Neural progenitor cell (in vitro differentiated cells): ENCODE results near the gene ARL6IP6. TPM values are rescaled to one million over a fixed set of nuclear protein-coding genes. Genes with fewer than 3 reads are reported as not detected.

ENCODE experiments used
- DNase-seq: peaks from one replicate; pipeline ENCODE4 v3.0.0-alpha.2; 2016; ENCODE audit warnings: low spot score
- H2AFZ ChIP-seq: fragments of 200-600 bp; sonication (generic); replicated peaks from 2 replicates; pipeline ENCODE4 v1.6.1; 2016; ENCODE audit warnings: antibody characterized with exemption
- H3F3A ChIP-seq: fragments of 200-600 bp; sonication (generic); 2 replicates; pipeline ENCODE4 v1.6.1; 2016; ENCODE audit warnings: antibody characterized with exemption, low read depth
- H3K27ac ChIP-seq: fragments of 200-600 bp; sonication (generic); 2 replicates; pipeline ENCODE4 v1.5.1; 2016; ENCODE audit warnings: mild to moderate bottlenecking
- H3K27me3 ChIP-seq: fragments of 200-600 bp; sonication (generic); 2 replicates; pipeline ENCODE4 v1.6.1; 2016; ENCODE audit warnings: mild to moderate bottlenecking, moderate library complexity
- H3K36me3 ChIP-seq: fragments of 200-600 bp; sonication (generic); 2 replicates; pipeline ENCODE4 v1.5.1; 2016
- H3K4me1 ChIP-seq: fragments of 200-600 bp; sonication (generic); 2 replicates; pipeline ENCODE4 v1.6.1; 2016; ENCODE audit warnings: mixed run types
- H3K4me2 ChIP-seq: fragments of 200-600 bp; sonication (generic); 2 replicates; pipeline ENCODE4 v1.6.1; 2016
- H3K4me3 ChIP-seq: fragments of 200-600 bp; sonication (generic); 2 replicates; pipeline ENCODE4 v1.5.1; 2016
- H3K79me2 ChIP-seq: fragments of 200-600 bp; sonication (generic); 2 replicates; pipeline ENCODE4 v1.6.1; 2016; ENCODE audit warnings: low read depth
- H3K9ac ChIP-seq: fragments of 200-600 bp; sonication (generic); 2 replicates; pipeline ENCODE4 v1.6.1; 2016
- H3K9me3 ChIP-seq: fragments of 200-600 bp; sonication (generic); 2 replicates; pipeline ENCODE4 v1.5.1; 2016; ENCODE audit warnings: low read depth
- H4K20me1 ChIP-seq: fragments of 200-600 bp; sonication (generic); 2 replicates; pipeline ENCODE4 v1.6.1; 2016; ENCODE audit warnings: low read depth
- H3K27ac Mint-ChIP-seq: 3 replicates; pipeline ENCODE4 v1.8.0; 2021; ENCODE audit warnings: mixed read lengths
- H3K27me3 Mint-ChIP-seq: 2 replicates; pipeline ENCODE4 v1.8.0; 2022; ENCODE audit warnings: low read depth, mild to moderate bottlenecking, inconsistent platforms, moderate library complexity, mixed read lengths; ENCODE audit not compliant: insufficient read depth
- H3K36me3 Mint-ChIP-seq: 3 replicates; pipeline ENCODE4 v1.8.0; 2021; ENCODE audit warnings: mixed read lengths
- H3K4me1 Mint-ChIP-seq: 3 replicates; pipeline ENCODE4 v1.8.0; 2021; ENCODE audit warnings: mixed read lengths
- H3K4me3 Mint-ChIP-seq: 3 replicates; pipeline ENCODE4 v1.8.0; 2021; ENCODE audit warnings: mild to moderate bottlenecking, moderate library complexity, mixed read lengths
- H3K9me3 Mint-ChIP-seq: 3 replicates; pipeline ENCODE4 v1.8.0; 2020; ENCODE audit warnings: mixed read lengths
- EZH2 ChIP-seq: fragments of 200-600 bp; sonication (generic); IDR thresholded peaks from 2 replicates; pipeline ENCODE4 v1.6.1; 2017; ENCODE audit warnings: antibody characterized with exemption, mild to moderate bottlenecking, moderate library complexity
- EZH2phosphoT487 ChIP-seq: fragments of 200-600 bp; sonication (generic); IDR thresholded peaks from 2 replicates; pipeline ENCODE4 v1.6.1; 2017; ENCODE audit warnings: antibody characterized with exemption
- total RNA-seq: library from RNA; depleted of rRNA; stranded (reverse); fragments of >200 nt; gene quantifications from 2 replicates; pipeline ENCODE4 v1.2.3, GENCODE V29; 2015; ENCODE audit warnings: low replicate concordance
- TF ChIP-seq, protein P1 (sequence below): fragments of 200-600 bp; sonication (generic); IDR thresholded peaks from 2 replicates; pipeline ENCODE4 v1.5.1; 2017; ENCODE audit warnings: antibody characterized with exemption, mild to moderate bottlenecking

The ARL6IP6 gene
- total RNA-seq, 1 donor from 2014 or later = 104 TPM

DNA sequence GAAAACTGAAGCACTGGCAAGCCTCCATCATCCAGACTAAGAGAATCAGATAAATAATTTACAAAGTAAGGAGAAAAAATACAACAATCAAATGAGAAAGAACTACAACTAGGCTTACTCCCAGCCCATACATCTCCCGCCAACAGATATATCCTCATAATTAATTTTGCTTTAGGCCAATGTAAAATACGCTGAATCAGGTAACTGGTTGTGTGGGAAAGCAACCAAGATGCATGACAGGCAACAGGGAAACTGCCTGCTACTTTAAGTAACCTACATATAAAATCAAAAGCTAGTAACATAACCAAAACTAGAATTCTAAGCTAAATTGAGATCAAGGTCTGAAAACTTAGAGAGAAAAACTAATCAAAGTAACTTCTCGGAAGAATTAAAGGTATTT lies 22.7 kb upstream of the ARL6IP6 start:
- H3K4me3 ChIP-seq = no peak overlapping the region
- H3K4me1 ChIP-seq = no peaks in the 10 kb centered on the region
- H3K79me2 ChIP-seq = peaks cover 90% of the 10 kb centered on the region
- no peaks in the 10 kb centered on the region for H3K4me1 Mint-ChIP-seq
- H3K9ac ChIP-seq = no peak overlapping the region
- H3K27ac Mint-ChIP-seq = no peak overlapping the region
- no peak for DNase-seq
- H3K27ac ChIP-seq = no peak overlapping the region
- H3F3A ChIP-seq = no peaks in the 10 kb centered on the region
- H3K9me3 ChIP-seq = no peaks in the 10 kb centered on the region
- peaks cover 36% of the 10 kb centered on the region for H4K20me1 ChIP-seq
- peaks cover 35% of the 10 kb centered on the region for H3K36me3 Mint-ChIP-seq
- no peak for TF ChIP-seq EZH2phosphoT487
- TF ChIP-seq, protein P1, sequence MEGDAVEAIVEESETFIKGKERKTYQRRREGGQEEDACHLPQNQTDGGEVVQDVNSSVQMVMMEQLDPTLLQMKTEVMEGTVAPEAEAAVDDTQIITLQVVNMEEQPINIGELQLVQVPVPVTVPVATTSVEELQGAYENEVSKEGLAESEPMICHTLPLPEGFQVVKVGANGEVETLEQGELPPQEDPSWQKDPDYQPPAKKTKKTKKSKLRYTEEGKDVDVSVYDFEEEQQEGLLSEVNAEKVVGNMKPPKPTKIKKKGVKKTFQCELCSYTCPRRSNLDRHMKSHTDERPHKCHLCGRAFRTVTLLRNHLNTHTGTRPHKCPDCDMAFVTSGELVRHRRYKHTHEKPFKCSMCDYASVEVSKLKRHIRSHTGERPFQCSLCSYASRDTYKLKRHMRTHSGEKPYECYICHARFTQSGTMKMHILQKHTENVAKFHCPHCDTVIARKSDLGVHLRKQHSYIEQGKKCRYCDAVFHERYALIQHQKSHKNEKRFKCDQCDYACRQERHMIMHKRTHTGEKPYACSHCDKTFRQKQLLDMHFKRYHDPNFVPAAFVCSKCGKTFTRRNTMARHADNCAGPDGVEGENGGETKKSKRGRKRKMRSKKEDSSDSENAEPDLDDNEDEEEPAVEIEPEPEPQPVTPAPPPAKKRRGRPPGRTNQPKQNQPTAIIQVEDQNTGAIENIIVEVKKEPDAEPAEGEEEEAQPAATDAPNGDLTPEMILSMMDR = no peak
- peaks cover 3% of the 10 kb centered on the region for H3K36me3 ChIP-seq
- H2AFZ ChIP-seq = no peak overlapping the region
- H3K27me3 ChIP-seq = no peaks in the 10 kb centered on the region
- no peak overlapping the region for H3K4me3 Mint-ChIP-seq
- peaks cover 3% of the 10 kb centered on the region for H3K9me3 Mint-ChIP-seq
- no peaks in the 10 kb centered on the region for H3K27me3 Mint-ChIP-seq
- no peak overlapping the region for H3K4me2 ChIP-seq

DNA sequence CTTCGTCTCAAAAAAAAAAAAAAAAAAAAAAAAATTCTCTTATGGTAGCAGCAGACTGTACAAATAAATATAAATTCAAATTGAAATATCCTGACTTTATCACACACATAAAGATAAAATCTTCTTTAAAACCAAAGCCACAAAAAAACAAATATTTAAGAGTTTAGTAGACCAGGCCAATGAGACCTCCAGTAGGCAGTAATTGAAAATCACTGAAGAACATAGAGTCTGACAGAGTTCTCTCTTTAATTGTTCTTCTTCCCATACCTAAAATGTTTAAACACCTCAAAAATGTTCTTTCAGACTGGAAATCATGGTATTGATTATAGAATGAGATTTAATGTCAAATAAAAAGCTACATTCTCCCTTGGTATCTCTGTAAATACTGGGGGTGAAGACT lies 21.9 kb upstream of the ARL6IP6 start:
- Mint-ChIP-seq H3K4me3 (no peak overlapping the region), H3K9me3 (peaks cover 8% of the 10 kb centered on the region), H3K27ac (no peak overlapping the region), H3K27me3 (no peaks in the 10 kb centered on the region), H3K36me3 (peaks cover 37% of the 10 kb centered on the region), H3K4me1 (no peaks in the 10 kb centered on the region)
- no peak overlapping the region for H3K9ac ChIP-seq
- peaks cover 95% of the 10 kb centered on the region for H3K79me2 ChIP-seq
- no peak overlapping the region for H3K27ac ChIP-seq
- no peaks in the 10 kb centered on the region for H3K9me3 ChIP-seq
- H2AFZ ChIP-seq = no peak overlapping the region
- TF ChIP-seq EZH2 (no peak), EZH2phosphoT487 (no peak)
- TF ChIP-seq, protein P1 = no peak
- no peak for DNase-seq
- H3K4me3 ChIP-seq = no peak overlapping the region
- no peaks in the 10 kb centered on the region for H3K27me3 ChIP-seq
- no peak overlapping the region for H3K4me2 ChIP-seq
- no peaks in the 10 kb centered on the region for H3F3A ChIP-seq
- H3K4me1 ChIP-seq = no peaks in the 10 kb centered on the region
- H3K36me3 ChIP-seq = peaks cover 3% of the 10 kb centered on the region
- peaks cover 32% of the 10 kb centered on the region for H4K20me1 ChIP-seq

DNA sequence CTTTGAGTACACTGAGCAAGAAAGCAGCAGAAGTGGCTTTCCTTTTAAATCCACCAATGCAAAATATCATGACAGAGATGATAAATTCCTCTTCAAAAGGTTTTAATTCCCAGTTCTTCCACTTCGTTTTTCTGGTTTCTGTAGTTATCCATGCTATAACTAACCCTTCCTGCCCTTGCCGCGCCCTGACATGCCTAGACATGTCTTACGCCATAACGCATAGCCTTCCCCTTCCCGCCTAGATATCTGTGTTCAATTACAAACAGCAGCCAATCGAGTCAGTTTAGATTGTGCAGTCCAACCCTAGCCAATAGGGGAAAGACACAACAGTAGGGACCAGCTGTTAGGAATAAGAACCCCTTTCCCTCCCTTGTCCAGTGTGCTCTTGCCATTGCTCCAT lies 17.2 kb upstream of the ARL6IP6 start:
- no peak overlapping the region for H2AFZ ChIP-seq
- no peak overlapping the region for H3K27ac Mint-ChIP-seq
- peaks cover 52% of the 10 kb centered on the region for H4K20me1 ChIP-seq
- peaks cover 41% of the 10 kb centered on the region for H3K9me3 Mint-ChIP-seq
- H3K4me1 ChIP-seq = peaks cover under 1% of the 10 kb centered on the region
- no peak overlapping the region for H3K4me2 ChIP-seq
- no peaks in the 10 kb centered on the region for H3K27me3 ChIP-seq
- H3K79me2 ChIP-seq = peaks cover 100% of the 10 kb centered on the region
- no peak overlapping the region for H3K4me3 Mint-ChIP-seq
- no peak for DNase-seq
- H3K9me3 ChIP-seq = no peaks in the 10 kb centered on the region
- peak overlapping the region; percentile 17 for H3K27ac ChIP-seq
- TF ChIP-seq, protein P1 = no peak
- TF ChIP-seq EZH2 (no peak), EZH2phosphoT487 (no peak)
- H3K36me3 Mint-ChIP-seq = peaks cover 65% of the 10 kb centered on the region
- H3K36me3 ChIP-seq = no peaks in the 10 kb centered on the region
- no peaks in the 10 kb centered on the region for H3K4me1 Mint-ChIP-seq
- no peak overlapping the region for H3K9ac ChIP-seq
- no peaks in the 10 kb centered on the region for H3F3A ChIP-seq
- no peaks in the 10 kb centered on the region for H3K27me3 Mint-ChIP-seq
- no peak overlapping the region for H3K4me3 ChIP-seq
